Activated naive CD8-positive, alpha-beta T cell (primary cell): ENCODE data around the gene RAB11FIP4.

ENCODE experiments used
- H3K27ac Mint-ChIP-seq: one replicate; pipeline ENCODE4 v1.8.0; 2021; ENCODE audit warnings: mixed read lengths
- H3K27me3 Mint-ChIP-seq: one replicate; pipeline ENCODE4 v1.8.0; 2021; ENCODE audit warnings: mixed read lengths
- H3K36me3 Mint-ChIP-seq: one replicate; pipeline ENCODE4 v1.8.0; 2021; ENCODE audit warnings: mixed read lengths
- H3K4me1 Mint-ChIP-seq: one replicate; pipeline ENCODE4 v1.8.0; 2021; ENCODE audit warnings: low read depth, mixed read lengths
- H3K4me3 Mint-ChIP-seq: one replicate; pipeline ENCODE4 v1.8.0; 2021; ENCODE audit warnings: mild to moderate bottlenecking, mixed read lengths
- H3K9me3 Mint-ChIP-seq: one replicate; pipeline ENCODE4 v1.8.0; 2021; ENCODE audit warnings: low read depth, mixed read lengths

RAB11FIP4 gene

DNA sequence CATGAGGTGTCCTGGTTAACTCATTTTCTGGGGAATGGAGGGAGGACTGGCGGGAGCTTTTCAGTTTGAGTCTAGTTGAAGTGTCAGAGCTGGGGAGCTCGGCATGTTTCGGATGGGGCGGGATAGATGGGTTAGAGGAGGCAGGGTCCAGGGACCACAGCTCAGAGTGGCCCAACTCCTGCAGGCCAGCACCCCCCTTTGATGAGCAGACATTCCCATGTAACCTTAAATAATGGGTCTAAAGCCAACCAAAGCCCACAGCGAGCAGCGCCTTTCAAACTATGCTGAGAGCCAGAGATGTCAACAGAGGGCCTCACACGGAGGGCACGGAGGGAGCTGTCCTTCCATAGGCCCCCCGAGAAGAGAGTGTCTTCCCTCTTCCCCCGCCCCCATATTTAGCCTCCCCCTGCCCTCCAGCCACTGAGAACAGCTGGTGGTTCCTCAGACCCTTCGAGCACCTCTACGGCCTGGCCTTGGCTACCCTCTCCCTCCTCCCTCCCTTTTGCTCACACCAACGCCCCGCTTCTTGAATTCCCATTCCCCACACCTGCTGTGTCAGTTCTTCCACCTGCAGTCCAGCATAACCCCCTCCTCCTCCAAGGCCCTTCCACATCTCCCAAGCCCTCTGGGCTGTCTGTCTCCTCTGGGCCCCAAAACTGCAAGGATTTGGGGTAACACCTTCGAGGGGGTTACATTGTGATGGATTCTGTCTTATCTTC lies 21.8 kb downstream of the RAB11FIP4 start:
- H3K4me3 Mint-ChIP-seq, result no peak overlapping the region
- H3K27me3 Mint-ChIP-seq, result no peaks in the 10 kb centered on the region
- H3K4me1 Mint-ChIP-seq, result no peaks in the 10 kb centered on the region
- no peaks in the 10 kb centered on the region for H3K9me3 Mint-ChIP-seq
- no peaks in the 10 kb centered on the region for H3K36me3 Mint-ChIP-seq
- no peak overlapping the region for H3K27ac Mint-ChIP-seq

DNA sequence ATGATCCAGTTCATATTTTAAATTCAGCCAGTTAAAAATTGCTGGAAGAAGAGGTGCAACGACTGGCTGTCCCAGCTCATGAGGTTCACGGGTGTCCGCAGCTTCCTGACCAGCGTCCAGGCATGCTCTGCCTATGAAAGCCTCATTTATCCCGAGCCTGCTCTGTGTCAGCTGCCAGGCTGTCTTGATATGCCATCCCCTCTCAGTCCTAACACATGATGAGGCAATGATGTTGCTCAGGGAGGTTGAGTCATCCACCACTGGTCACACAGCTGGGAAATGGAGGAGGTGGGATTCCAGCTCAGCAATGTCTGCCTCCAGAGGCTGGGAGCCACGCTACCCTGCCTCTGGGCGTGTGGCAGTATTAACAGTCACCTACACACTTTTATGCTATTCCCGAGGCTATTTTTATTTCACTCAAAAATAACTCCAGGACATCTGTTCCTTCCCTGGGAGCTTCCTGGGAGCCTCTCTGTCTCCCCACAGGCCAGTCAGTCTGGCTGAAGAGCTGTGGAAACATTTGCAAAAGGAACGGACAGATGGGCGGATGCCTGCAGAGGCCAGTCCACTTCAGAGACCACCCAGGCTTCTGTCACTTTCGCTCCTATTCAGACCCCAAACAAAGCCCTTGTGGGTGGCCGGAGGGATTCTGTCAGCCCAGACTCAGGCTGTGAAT lies 22.5 kb downstream of the RAB11FIP4 start:
- Mint-ChIP-seq H3K27ac (no peak overlapping the region), H3K27me3 (no peaks in the 10 kb centered on the region), H3K4me1 (no peaks in the 10 kb centered on the region), H3K4me3 (no peak overlapping the region), H3K36me3 (no peaks in the 10 kb centered on the region), H3K9me3 (no peaks in the 10 kb centered on the region)

DNA sequence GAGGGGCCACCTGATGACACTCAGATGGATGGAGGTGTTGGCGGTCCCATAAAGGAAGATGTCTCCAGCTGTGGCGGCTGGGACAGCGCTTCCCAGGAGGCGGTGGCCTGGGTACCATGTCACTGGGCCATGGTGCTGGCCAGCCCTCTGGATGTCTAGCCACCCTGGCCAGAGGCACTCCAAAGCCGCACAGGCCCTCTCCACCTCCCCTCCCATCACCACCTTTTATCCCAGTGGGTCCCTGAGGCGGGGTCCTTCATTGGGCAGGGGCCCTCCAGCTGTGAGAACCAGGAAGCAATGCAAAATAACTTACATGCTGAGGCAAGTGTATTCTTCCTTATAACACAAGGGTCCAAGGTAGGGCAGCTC lies 23.1 kb downstream of the RAB11FIP4 start:
- H3K27ac Mint-ChIP-seq, result no peak overlapping the region
- no peaks in the 10 kb centered on the region for H3K36me3 Mint-ChIP-seq
- H3K27me3 Mint-ChIP-seq, result no peaks in the 10 kb centered on the region
- H3K4me3 Mint-ChIP-seq, result no peak overlapping the region
- no peaks in the 10 kb centered on the region for H3K9me3 Mint-ChIP-seq
- no peaks in the 10 kb centered on the region for H3K4me1 Mint-ChIP-seq

DNA sequence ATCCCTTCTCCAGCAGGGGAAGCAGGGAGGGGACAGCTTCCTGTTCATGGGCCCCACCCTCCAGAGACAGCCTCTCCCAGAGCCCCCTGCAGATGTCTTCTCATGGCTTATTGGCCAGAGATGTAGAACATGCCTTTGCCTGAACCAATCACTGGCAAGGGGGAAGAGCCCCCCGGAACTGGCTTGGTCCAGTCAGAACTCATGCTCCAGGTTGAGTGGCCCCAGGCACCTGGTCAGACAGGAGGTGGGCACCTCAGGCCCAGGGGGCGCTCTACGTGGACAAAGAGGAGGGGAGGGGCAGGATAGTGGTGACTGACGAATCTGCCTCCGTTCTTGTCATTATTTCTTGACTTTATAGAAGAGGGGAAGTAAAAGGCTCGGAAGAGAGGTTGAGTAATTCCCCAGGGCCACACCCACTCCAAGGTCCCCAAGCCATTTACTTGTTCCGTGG lies 23.6 kb downstream of the RAB11FIP4 start:
- Mint-ChIP-seq H3K36me3 (no peaks in the 10 kb centered on the region), H3K27ac (no peak overlapping the region), H3K4me3 (no peak overlapping the region), H3K9me3 (no peaks in the 10 kb centered on the region), H3K4me1 (no peaks in the 10 kb centered on the region), H3K27me3 (no peaks in the 10 kb centered on the region)

DNA sequence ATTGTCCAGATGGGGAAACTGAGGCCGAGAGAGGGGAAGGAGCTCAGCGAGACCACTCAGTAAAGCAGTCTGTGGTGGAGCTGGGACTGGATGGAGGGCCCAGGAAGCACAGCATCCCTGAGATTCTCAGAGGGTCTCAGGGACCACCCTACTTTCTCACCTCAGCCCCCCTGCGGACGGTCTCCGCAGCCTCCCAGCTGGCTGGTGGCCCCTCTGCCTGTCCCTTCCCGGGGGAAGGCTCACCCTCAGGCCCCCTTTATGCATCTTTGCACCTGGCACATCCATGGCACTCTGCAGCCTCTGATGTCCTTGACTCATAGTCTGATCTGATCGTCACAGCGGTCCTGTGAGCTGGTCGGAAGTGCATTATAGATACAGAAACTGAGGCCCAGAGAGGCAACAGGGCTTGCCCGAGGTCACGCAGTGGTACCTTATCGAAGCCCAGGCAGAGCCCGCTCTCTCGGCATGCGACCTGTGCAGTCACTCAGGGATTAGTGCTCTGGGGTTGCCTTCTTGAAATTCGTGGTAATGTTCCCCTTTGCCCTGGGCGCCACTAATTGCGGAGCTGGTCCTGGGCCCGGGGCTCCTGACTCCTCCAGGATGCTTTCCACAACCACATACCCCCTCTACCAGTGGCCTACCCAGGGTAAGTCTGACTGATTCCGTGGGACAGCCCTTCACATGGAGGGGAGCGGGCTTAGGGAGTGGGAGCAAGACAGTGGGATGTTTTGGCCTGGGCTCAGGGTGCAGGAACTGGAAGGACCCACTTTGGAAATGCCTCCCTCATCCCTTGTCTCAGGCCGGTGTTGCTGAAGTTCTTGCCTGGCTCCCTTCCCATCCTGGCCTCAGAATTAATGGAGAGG lies 24.4 kb downstream of the RAB11FIP4 start:
- H3K4me1 Mint-ChIP-seq, result no peaks in the 10 kb centered on the region
- no peak overlapping the region for H3K27ac Mint-ChIP-seq
- no peak overlapping the region for H3K4me3 Mint-ChIP-seq
- H3K27me3 Mint-ChIP-seq, result no peaks in the 10 kb centered on the region
- H3K9me3 Mint-ChIP-seq, result no peaks in the 10 kb centered on the region
- no peaks in the 10 kb centered on the region for H3K36me3 Mint-ChIP-seq

DNA sequence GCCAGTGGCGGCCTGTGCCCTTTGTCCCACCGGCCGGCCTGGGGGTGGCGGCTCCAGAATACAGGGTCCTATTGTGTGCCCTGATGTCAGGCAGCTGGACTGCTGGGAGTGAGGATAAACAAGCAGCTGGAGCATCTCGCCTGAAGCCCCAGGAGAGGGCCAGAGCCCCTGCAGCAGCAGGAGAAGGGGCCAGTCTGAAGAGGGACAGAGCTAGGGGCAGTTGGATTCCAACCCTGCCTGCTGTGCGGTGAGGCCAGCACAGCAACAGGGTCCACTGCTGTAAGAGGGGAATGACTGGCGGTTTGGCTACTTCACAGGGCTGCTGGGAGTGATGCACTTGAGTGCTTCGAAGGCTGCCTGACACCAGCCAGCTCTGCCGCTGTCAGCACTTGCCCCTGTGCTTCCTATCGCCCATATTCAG lies 25.0 kb downstream of the RAB11FIP4 start:
- no peak overlapping the region for H3K27ac Mint-ChIP-seq
- H3K9me3 Mint-ChIP-seq, result no peaks in the 10 kb centered on the region
- no peak overlapping the region for H3K4me3 Mint-ChIP-seq
- H3K4me1 Mint-ChIP-seq, result no peaks in the 10 kb centered on the region
- no peaks in the 10 kb centered on the region for H3K36me3 Mint-ChIP-seq
- no peaks in the 10 kb centered on the region for H3K27me3 Mint-ChIP-seq

DNA sequence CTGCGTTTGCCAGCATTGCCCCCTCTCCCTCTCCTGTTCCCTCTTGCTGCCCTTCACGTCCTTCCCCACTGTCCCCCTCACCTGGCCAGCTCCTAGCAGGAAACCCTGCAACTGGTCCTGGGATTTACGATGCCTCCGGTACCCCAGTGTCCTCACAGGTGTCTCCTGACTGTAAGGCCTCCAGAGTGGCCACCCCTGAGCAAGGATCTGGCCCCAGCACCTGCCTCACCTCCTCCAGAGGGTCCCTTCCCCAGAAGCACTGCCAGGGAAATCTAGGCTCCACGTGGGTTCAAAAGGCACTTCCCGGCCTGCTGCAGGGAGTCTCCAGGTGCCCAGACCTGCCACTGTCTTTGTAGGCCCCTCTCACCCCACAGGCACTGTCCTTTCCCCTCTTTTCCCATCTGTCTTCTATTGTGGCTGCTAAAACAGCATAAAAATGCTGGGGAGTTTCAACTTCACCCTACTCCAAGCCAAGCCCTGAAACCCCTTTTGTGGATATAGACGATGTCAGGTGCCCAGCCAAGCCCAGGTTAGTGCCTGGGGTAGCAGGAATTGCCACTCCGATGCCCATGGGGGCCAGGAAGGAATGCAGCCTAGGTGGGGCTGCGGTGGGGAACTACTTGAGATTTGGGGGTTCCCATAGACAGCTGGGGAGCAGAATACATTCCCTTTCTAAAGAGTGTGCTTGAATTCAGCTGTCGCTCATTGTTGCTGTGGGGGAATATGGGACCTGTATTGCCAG lies 25.7 kb downstream of the RAB11FIP4 start:
- Mint-ChIP-seq H3K27me3 (no peaks in the 10 kb centered on the region), H3K36me3 (no peaks in the 10 kb centered on the region), H3K9me3 (no peaks in the 10 kb centered on the region), H3K4me1 (no peaks in the 10 kb centered on the region), H3K27ac (no peak overlapping the region), H3K4me3 (no peak overlapping the region)

DNA sequence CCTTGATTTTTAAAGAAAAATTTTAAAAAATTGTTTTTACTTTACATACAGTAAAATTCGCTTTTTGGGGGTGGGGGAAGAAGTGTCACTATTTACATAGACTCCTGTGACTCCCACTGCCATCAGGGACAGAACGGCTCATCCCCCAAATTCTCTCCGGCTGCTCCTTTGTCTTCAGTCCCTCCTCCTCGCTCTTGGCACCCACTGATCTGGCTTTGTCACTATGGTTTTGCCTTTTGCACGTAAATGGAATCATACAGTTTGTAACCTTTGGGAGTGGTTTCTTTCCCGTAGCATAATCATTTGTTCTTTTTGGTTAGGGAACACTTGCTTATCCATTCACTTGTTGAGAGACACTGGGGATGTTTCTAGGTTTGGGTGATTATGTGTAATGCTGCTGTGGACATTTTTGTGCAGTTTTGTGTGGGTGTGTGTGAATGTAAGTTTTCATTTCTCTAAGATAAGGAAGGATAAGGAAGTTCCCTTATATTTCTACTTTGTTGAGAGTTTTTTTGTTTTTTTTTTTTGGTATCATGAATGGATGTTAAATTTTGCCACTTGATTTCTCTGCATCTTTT lies 27.4 kb downstream of the RAB11FIP4 start:
- Mint-ChIP-seq H3K4me3 (no peak overlapping the region), H3K4me1 (no peaks in the 10 kb centered on the region), H3K9me3 (no peaks in the 10 kb centered on the region), H3K36me3 (peaks cover 2% of the 10 kb centered on the region), H3K27me3 (no peaks in the 10 kb centered on the region), H3K27ac (no peak overlapping the region)

DNA sequence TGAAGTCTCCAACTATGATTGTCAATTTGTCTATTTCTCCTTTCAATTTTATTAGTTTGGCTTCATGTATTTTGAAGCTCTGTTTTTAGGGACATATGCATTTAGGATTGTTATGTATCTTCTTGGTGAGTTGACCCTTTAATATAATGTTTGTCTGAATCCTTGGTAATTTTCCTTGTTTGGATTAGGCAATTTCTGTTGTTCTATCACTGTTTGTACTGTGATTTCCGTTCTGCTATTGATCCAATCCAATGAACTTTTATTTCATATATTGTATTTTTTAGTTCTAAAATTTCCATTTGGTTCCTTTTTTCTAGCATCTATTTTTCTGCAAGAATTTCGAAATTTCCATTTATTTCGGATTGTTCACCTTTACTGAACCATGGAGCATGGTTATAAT lies 31.0 kb downstream of the RAB11FIP4 start:
- no peaks in the 10 kb centered on the region for H3K4me1 Mint-ChIP-seq
- H3K27me3 Mint-ChIP-seq, result peaks cover 2% of the 10 kb centered on the region
- H3K36me3 Mint-ChIP-seq, result peaks cover 2% of the 10 kb centered on the region
- H3K9me3 Mint-ChIP-seq, result no peaks in the 10 kb centered on the region
- no peak overlapping the region for H3K27ac Mint-ChIP-seq
- no peak overlapping the region for H3K4me3 Mint-ChIP-seq

DNA sequence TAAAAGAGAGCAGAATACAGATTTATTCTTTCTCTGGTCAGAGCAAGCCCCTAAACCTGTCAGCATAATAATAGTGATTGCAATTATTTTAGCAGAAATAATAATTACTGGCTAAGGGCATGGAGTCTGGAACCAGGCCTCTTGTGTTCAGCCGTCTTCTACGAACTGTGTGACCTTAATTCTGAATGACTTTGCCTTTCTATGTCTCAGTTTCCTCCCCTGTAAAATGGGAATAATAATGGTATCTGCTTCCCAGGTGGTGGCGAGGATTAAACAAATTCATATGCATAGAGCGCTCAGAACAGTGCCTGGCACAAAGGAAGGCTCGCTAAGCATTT lies 33.4 kb downstream of the RAB11FIP4 start:
- Mint-ChIP-seq H3K4me3 (no peak overlapping the region), H3K9me3 (no peaks in the 10 kb centered on the region), H3K27me3 (peaks cover 12% of the 10 kb centered on the region), H3K4me1 (no peaks in the 10 kb centered on the region), H3K36me3 (peaks cover 3% of the 10 kb centered on the region), H3K27ac (no peak overlapping the region)

DNA sequence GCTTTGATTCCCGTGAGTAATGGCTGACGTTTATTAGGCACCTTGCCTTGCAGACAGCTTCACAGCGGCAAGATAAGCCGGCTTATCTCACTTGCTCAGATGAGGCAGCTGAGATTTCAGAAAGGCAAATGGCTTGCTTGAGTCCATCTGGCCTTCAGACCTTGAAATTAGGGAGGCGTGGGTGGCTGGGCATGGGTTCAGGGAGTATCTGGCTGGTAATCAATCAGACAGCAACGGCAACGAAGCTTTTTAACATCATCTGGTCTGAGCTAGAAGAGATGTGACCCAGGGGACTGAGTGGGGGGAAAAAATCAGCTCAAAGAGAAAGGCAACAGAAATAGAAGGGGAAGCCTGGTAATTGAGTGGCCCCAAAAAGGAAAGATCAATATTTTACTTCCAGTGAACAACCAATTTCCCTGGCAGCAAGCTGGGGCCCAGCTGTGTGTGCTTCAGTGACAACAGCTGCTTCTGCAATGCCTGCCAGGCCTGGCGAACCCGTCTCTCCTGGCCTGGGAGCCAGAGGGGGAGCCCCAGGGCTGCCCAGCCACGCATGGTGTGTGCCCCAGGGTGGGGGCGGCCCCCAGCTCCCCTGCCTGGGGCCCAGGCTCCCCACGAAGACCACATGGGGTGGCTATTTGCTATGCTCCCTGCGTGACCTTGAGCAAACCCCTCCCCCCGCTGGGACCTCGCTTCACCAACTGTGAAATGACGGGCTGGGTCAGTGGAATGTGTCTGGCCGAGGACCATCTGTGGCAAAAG lies 34.0 kb downstream of the RAB11FIP4 start:
- Mint-ChIP-seq H3K4me1 (no peaks in the 10 kb centered on the region), H3K36me3 (peaks cover 5% of the 10 kb centered on the region), H3K9me3 (no peaks in the 10 kb centered on the region), H3K27me3 (peaks cover 14% of the 10 kb centered on the region), H3K4me3 (no peak overlapping the region), H3K27ac (no peak overlapping the region)

DNA sequence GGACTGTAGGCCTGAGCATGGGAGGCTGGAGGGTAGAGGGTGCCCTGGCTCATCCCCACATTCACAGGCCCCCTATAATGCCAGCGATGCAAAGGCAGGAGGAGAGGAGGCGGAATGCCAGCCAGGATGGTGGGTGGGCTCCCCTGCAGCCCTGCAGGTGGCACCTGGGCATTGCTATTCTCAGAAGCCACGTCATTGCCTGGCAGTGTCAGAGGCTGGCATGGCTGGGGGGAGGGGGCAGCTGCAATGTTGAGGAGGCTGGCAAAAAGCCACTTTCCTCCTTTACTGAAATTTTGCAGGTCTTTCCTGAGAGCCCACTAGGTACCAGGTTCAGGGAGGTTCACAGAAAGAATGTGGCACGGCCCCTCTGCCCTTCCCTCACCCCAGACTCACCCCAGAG lies 36.2 kb downstream of the RAB11FIP4 start:
- peaks cover 14% of the 10 kb centered on the region for H3K27me3 Mint-ChIP-seq
- H3K4me1 Mint-ChIP-seq, result peaks cover 4% of the 10 kb centered on the region
- peaks cover 5% of the 10 kb centered on the region for H3K36me3 Mint-ChIP-seq
- no peak overlapping the region for H3K27ac Mint-ChIP-seq
- H3K9me3 Mint-ChIP-seq, result no peaks in the 10 kb centered on the region
- no peak overlapping the region for H3K4me3 Mint-ChIP-seq

DNA sequence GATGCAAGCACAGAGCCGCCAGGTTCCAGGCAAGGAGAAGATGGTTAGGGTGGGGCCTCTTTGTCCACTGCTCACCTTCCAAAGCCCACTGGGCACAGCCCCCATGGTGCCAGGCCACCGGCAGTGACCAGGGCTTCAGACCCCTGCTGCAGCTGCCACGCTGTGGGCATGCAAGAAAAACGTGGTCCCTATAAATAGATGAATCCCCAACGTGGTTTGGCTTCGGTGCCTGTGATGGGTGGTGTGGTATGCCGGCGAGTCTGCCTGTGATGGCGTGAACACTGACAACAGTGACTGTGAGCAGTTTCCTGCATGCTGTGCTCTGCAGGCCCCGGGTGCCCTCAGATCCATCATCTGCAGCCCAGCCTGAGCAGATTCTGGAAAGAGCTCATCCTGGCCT lies 36.6 kb downstream of the RAB11FIP4 start:
- H3K36me3 Mint-ChIP-seq, result peaks cover 5% of the 10 kb centered on the region
- H3K4me3 Mint-ChIP-seq, result no peak overlapping the region
- no peak overlapping the region for H3K27ac Mint-ChIP-seq
- H3K27me3 Mint-ChIP-seq, result peaks cover 14% of the 10 kb centered on the region
- peaks cover 9% of the 10 kb centered on the region for H3K4me1 Mint-ChIP-seq
- no peaks in the 10 kb centered on the region for H3K9me3 Mint-ChIP-seq

DNA sequence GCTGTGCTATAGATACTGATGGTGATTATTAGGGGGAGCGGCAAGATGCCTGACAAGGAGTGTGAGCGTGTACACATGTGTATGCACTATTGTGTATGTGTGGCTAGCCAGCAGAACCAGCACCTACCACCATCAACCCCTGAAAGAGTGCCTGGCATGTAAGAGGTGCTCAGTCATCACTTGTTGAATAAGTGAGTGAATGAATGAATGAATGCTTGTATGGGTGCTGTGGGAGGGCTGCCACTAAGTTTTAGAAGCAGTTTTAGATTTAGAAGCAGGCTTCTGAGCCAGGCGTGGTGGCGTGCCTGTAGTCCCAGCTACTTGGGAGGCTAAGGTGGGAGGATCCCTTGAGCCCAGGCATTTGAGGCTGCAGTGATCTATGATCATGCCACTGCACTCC lies 37.0 kb downstream of the RAB11FIP4 start:
- H3K27me3 Mint-ChIP-seq, result peaks cover 14% of the 10 kb centered on the region

More for the DNA sequence above, 37.0 kb downstream of the RAB11FIP4 start:
- H3K27ac Mint-ChIP-seq, result no peak overlapping the region
- no peak overlapping the region for H3K4me3 Mint-ChIP-seq
- peaks cover 3% of the 10 kb centered on the region for H3K36me3 Mint-ChIP-seq
- peaks cover 12% of the 10 kb centered on the region for H3K4me1 Mint-ChIP-seq
- H3K9me3 Mint-ChIP-seq, result no peaks in the 10 kb centered on the region
